Stimulated activated CD4-positive, alpha-beta T cell treated with anti-CD3 and anti-CD28 coated beads, Interleukin-1b, Interleukin-23, amount 100 ng/mL, for 4 hours (primary cell): Measurements from ENCODE around the gene PIAS1.
"Not testable (repeated sequence)": the region's sequence is repeated elsewhere in the genome, so short reads cannot be mapped to it uniquely, and the experiment has no call there.

ENCODE experiments used
- DNase-seq, 2 donors: peaks; one replicate each; pipeline ENCODE4 v3.0.0-alpha.2; 2020; ENCODE audit warnings: low read depth in 2 of 2

The PIAS1 gene

DNA sequence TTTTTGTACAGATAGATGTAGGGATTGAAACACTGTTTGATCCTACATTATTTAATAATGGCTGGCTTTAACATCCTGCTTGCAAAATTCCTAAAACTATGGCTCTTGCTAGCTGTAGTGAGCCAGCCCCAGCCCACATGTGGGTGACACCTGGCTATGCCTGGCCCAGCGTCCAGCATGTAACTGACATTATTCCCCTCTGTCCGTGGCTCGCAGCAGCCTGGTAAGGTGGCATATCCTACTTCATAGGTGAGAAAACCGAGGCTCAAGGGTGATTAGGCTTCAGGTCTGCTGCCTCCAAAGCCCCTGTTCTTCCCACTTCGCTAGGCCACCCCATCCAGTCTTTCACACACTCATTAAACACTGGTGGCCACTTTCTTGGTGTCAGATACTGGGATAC lies 149.4 kb downstream of the PIAS1 start:
- no peak for DNase-seq

DNA sequence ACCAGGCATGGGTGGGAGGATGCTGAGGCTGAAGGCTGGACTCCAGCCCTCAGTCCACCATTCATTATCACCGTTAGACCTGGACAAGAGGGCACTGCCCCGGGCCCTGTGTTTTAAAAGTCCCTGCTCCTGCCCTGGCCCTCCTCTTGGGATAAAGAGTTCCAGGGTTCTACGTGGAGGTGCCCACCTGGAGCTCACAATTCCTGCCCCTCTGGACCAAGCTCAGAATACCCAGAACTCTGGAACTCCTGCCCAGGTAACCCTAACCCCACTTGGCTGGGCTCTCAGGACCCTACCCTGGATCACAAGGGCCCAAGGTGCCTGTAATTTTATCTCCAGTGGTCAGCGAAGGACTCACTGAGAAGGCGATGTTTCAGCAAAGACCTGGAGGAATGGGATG lies 149.8 kb downstream of the PIAS1 start:
- DNase-seq = no peak

DNA sequence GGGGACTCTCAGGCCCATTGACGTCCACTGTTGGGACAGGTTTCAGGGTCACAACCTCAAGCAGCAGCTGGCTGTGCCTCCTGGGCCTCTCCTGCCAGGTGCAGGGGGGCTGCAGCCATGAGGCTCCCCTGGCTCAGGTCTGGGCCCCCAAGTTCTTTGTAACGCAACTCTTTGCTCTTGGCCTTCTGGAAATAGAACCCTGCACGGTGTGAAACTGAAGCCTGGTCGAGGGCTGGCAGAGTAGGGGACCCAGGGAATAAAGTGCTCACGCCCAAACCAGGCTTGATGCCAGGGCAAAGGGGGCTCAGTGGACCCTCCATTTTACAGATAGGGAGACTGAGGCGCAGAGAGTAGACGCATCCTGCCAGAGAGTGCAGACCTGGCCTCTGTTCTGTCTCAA lies 150.2 kb downstream of the PIAS1 start:
- DNase-seq = no peak

DNA sequence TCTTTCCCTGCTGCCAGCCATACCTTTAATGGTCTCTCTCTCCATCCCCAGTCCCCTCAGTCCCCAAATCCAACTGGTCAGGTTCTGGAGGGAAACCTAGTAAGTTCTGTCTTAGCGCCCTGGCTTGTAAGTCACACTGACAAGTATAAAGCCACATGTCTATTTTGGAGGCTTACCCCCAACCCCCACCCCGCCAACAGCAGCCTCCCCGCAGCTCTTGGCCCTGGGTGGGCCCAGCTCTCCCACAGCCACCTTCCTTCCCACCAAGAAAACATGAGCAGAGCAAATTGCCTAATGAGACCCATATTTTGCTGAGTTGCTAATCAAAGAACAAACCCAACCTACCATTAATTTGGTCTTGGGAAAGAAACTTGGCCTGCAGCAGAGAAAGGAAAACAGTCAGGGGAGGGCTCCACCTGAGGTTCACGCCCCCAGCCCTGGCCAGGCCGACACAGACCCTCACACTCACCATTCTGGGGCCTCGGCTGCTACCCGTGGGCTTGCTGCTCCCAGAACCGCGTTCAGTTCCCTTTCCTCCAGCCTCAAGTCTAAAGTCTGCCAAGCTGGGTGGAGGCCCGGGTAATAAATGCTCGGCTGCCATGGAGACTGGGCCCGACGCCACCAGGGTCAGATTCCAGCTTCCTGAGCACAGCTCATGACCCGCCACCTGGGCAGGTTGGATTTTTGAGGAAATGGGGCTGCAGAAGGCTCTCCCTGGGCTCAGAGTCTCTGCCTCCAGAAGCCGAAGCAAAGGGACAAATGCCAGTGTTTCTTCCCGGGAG lies 150.9 kb downstream of the PIAS1 start, which contains the start of gene CALML4:
Gene CALML4, minus strand, starts transcription at position 557 of the 782 bp plus-strand sequence. Its CDS starts 85 bp downstream, at position 472.
- DNase-seq = no peak

DNA sequence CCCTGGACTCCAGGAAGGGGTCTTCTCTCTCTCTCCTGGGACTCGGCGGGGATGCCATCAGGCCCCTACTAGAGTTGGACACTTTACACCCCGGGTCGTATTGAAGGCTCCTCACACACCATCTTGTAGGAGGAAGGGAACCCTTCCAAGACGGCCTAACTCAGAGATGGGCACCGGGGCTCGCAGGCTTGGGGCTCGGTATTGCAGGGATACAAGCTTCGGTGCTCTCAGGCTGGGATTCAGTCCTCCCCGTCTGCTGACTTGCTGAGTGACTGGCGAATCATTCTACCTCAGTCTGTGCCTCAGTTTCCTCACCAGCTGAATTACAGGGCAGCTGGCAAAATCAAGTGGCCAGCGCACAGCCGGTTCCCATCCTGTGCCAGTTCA lies 151.4 kb downstream of the PIAS1 start:
- no peak for DNase-seq

DNA sequence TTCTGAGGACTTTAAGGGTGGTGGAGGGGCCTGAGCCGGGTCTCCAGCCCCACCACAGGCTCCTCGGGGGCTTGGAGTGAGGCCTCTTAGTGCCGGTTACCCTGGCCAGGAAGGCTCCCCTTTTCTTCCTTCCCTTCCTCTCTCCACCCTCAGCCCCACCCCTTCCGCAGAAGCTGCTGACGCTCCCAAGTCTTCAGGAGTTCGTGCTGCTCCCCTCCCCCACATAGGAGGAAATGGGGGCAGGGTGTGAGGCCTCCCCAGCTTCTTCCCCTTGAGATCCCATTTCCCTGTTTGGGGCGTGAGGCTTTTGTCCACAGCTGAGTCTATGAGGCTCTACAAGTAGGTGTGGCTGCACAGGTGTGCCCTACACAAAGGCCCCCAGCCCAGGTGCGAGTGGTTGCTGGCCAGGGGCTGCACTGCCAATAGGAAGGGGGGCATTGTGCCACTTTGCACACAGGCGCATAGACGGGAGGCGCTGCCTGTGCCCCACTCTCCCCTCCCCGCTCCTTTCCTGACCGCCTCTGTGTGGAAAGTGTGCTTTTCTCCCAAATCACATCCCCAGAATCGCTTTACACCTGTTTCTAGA lies 151.9 kb downstream of the PIAS1 start:
- no peak for DNase-seq

DNA sequence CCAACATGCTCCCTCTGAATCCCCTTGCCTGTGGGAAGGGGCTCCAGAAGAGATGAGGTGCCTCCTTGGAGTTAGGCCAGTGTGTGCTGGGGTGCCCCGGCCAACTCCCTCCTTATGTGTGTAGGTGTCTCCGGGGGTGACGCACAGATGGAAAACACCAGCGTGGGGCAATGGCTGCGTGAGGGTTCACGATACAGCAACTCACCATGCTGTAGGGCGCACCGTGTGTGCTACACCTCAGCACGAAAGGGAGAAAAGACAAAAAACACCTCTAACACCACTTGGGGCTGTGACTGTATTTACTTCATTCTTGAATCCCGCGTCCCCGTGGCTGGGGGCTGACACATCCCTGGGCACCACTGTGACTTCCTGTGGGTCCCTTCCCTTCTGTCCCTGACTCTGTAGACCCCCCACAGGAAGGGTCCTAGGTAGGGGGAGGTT lies 152.6 kb downstream of the PIAS1 start:
- DNase-seq = no peak

DNA sequence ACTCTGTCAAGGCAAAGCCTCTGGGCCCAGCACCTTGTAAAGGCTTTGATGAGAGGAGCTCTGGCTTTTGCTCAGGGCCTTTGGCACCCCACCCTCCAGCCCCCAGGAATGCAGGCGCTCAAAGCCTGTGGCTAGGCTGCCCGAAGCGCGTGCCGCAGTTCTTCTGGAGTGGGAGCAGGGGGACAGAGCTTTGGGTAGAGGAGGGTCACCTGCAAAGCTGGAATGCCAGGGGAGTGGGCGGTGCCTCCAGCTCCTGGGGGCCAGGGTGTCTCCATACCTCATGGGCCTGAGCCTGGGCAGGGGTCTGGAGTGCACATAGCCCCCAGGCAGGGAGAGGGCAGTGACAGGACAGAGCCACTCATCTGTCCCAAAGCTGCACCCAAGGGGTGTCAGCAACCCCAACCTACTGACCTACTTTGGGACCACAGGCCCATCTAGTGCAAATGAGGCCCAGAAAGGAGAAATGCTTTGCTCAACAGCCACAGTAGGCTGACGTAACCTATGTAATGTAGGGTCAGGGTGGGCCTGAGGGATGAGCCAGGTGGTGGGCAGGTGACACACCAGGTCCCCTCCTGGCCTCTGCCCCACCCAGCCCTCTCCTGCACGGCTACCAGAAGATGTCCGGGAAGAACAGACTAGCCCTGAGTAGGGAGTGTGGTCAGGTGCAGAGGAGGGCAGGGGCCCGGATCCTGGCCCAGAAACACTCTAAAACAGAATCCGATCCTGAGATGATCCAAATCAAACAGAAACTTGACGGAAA lies 153.2 kb downstream of the PIAS1 start:
- no peak for DNase-seq

DNA sequence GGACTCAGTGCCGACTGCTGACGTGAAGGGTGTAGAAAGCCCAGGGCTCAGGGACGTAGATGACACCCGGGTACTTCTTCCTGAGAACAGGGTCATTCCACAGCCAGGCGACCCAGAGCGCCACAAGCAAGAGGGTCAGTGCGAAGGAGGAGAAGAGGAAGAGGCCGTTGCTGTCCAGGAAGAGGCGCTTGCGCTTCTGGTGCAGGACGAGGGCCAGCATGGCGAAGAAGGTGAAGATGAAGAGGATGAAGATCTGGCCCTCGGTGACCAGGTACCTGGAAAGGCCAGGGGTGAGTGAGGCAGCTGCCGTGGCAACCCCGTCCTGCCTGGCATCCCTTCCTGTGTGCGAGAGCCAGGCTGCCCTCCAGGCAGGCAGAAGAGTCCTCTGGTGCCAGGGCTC lies 154.0 kb downstream of the PIAS1 start:
- DNase-seq = no peak

DNA sequence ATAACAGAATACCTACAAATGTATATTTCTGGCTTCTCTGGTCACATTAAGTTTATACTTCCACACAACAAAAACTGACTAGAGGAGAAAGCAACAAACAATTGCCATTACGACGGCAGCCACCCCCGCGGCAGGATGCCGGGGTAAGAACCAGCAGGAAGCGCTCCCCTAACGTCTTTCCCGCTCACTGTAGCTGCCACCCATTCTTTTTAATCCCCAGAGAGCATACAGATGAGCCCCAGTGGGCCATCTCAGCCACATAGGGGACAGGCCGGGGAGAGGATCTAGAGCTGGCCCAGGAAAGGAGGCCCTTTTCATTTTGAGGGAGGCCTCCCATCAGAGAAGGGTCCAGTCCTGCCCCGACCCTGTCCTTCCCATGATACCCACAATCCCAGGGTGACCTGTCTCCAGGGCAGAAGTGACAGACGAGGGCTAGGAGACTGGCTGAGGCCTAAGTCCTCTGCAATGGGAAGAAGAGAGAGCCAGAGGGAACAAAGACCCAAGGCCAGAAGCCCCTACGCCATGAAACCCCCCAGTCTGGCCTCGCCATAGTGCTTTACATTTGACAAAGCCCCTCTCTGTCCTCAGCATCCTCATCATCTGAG lies 154.6 kb downstream of the PIAS1 start:
- no peak for DNase-seq

DNA sequence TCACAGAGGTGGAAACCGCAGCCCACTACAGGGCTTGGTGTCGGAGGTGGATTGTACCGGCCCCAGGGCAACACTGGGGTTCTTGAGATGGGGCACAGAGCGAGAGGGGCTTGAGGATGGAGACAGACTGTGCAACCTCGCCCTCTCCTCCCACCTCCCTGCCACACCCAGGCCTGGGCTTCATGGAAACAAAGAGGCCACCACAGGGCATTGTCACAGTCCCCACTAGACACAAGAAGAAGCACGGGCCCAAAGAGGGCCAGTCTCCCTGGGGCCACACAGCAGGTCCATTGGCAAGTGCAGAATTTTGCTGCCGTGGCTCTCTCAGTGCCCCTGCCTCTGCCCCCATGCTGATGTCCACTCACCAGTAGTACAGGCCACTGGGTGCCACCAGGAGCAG lies 155.2 kb downstream of the PIAS1 start:
- DNase-seq = no peak

DNA sequence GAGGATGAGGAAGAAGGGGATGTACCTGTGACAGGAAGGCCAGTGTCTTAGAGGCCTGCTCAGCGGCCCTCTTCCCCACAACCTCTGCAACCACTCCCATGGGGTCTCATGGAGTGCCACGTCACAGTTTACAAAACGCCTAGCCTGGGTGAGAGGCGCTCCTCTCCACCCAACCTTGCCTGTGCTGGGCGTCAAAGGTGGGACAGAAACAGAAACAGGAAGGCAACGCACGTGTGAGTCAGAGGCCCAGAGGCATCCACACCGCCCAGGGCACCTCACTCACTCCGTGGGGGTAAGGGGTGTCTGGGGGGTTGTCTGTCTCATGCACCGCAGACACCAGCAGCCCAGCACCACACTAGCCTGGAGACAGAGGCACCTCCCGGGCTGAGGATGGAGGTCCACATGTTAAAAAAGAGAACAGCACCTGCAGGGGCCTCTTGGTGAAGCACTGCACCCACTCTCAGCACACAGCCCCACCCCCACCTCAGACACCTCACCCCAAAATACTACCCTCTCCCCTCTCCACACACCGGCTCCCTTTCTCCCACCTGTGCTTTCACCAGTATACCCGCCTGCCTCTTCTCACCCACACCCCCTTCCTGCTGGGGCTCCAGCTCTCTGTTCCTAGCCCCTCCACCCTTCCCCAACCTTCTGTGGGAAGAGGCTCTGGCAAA lies 155.8 kb downstream of the PIAS1 start:
- DNase-seq = peak; percentile 34

DNA sequence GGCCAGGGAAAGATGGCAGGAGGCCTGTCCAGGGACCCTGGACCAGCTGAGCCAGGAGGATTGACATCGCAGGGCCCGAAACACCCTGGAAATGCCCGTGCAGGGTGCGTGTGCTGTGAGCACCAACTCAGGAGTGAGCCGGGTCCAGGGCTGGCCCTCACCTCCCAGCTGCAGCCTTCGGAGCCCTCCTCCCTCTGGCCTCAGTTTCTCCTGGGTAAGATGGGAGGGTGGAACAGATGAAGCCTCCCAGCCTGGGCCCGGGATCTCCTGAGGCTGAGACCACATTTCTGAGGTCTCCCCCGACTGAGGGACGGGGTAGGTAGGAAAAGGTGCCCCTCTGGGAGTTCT lies 156.3 kb downstream of the PIAS1 start:
- DNase-seq = no peak

DNA sequence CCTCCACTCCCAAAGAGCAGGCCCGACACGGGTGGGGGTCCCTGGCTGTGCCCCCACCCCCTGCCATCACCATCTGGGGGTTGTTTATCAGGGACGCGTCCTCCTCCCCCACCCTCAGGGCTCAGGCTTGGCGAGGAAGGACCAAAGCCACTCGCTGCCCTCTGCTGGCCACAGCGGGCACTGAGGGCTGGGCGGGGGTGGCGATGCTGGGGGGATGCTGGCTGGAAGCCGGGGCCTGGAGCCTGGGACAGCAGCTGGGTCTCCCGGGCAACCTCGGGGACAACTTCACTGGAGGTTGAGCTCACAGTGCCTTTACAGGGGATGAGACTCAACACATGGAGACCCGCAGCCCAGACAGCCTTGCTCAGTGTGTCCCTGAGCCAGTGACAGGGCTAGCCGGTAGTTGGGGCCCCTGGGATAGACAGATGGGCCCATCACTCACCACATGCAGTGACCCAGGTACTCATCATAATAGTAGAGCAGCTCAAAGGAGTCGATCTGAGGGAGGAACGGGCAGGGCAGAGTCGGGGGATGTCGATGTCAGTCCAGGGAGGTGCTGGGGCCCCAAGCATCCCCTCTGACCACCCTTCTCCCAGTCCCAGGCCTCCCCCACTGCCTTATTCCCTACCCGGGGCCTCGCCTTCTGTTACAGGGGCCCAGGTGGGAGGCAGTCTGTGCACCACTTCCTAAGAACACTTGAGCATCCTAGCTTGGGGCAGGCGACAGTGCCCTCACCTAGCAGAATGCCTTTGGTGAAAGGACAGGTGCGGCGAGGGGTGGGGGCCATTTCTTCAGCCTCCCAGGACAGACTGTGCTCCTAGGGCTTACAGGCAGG lies 156.9 kb downstream of the PIAS1 start:
- DNase-seq = peak; percentile 32 to 49

DNA sequence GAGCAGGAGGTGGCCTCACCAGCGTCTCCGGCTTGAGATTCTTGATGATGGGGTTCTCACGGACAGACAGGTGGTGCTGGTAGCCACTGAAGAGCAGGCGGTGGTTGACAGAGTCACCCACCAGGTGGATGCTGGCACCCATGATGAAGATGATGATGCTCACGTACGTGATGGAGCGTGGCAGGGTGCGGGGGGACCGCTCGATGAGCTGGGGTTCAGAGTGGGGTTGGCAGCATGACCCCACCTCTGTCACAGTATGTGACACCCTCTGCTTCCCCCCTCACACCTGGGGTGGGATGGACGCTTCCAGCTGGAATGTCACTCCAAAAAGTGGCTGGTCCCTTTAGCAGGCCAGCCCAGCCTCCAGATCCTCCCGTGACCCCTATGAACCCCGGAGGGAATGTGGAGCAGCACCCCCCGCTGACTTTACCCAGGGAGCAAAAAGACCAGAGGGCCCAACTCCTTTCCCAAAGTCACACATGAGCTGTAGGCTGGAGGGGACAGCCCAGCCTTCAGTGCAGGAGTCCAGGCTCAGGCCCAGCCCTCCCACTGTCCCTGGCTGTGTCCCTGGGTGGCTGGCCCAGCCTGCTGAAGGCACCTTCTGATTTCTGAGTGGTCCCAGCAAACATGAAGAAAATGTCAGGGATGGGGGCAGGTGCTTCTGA lies 157.7 kb downstream of the PIAS1 start:
- DNase-seq = no peak

DNA sequence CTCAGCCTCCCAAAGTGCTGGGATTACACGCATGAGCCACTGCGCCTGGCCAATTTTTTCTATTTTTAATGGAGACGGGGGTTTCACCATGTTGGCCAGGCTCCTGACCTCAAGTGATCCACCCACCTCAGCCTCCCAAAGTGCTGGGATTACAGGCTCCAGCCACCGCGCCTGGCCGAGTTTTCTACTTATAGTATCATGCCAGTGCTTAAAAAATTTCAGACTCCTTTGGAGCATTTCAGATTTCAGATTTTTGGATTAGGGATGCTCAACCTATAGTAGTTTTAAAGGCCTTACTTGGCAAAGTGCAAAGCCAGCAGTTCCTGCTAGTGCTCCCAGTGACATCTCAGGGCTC lies 159.4 kb downstream of the PIAS1 start:
- DNase-seq = not testable (repeated sequence)

DNA sequence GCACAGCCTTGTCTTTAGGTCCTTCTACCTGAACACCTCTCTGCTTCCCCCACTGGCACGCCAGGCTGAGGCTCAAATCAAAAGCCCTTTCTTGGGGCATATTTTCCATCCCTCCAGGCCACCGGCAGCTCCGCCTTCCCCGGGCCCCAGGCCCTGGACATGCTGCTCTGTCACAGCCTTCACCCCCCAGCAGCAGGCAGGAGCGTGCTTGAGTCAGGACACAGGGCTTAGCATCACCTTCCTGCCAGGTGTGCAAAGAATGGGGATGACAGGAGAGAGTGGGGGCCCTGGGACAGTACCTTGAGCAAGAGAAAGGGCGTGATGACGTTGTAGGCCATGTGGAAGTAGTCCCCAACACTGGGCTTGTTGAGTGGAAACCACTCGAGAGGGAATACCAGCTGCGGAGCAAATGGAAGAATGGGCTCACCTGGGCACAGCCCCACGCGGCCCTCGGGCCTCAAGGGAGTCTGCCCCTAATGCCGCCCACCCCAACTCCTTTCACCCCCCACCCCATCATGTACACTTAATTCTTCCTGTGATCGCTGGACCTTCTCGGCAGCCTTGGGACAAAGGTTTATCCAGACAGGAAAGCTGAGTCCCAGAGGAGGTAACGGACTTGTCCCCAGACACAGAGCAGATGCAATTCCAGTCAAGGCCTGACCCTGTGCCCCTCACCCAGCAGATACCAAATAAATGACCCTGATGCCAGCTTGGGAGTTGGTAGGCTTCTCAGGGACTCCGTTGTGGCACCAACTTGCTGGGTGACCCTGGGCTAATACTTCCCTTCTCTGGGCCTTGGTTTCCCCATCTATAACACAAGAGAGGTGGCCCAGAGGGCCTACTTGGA lies 160.1 kb downstream of the PIAS1 start:
- DNase-seq = no peak

DNA sequence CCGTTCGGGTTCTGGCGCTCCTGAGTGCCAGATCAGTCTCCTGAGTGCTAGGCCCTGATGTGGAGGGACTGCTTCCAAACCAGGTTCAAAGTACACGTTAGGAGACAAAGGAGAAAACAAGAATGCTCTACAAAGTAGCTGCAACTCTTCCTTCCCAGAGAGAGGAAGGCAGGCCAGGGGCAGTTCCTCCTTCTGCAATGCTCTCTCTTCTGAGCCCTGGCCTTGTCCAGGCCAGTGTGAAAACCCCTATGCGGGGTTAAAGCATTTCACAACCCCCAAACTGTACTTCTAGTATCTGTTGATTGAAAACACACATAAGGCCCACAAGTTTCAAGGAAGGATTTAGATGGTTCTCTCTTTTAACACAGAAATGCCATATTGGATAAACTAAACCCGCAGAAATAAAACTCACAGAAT lies 160.7 kb downstream of the PIAS1 start:
- DNase-seq = no peak

DNA sequence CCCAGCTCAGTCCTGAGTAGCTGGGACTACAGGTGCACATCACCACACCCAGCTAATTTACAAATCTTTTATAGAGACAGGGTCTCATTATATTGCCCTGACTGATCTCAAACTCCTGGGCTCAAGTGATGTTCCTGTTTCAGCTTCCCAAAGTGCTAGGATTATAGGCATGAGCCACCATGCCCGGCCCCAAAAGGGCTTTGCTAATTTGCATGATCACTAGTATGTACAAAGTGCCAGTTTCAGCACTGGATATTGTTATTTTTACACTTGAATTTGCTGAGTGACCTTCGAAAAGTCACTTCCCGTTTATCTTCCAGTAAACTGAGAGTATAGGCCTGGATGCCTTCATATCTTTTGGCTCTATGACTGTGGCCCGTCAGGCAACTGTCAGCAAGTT lies 163.2 kb downstream of the PIAS1 start:
- no peak for DNase-seq

DNA sequence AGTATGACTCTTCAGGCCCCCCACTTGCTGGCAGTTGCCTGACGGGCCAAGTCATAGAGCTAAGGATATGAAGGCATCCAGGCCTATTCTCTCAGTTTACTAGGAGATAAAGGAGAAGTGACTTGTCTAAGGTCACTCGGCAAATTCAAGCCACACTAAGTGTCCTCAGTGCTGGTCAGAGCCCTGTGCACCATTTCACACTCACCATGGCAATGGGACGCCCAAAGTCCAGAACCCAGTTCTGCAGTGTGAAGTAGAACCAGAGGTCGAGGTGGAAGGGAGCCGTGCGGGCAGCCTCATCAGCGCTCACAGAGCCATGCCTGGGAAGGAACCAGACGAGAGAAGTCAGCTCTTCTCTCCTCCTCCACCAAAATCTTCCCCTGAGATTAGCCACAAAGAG lies 164.2 kb downstream of the PIAS1 start:
- no peak for DNase-seq
